ENCODE measurements around the gene FRMD5. TPM values are rescaled to one million over a fixed set of nuclear protein-coding genes. Genes with fewer than 3 reads are reported as not detected.

FRMD5 gene
- total RNA-seq, 1 experiment from 2014 or later: 3.9 TPM

- H3K4me2 ChIP-seq (ENCODE audit: insufficient read depth, insufficient read length, low read length): no peak overlapping the region
- no peak overlapping the region for H2AFZ ChIP-seq (ENCODE audit: low read length)
- H3K23ac ChIP-seq (ENCODE audit: insufficient read length, low read depth, low read length): no peak overlapping the region
- no peak overlapping the region for H2BK120ac ChIP-seq (ENCODE audit: low read depth, low read length, poor library complexity, severe bottlenecking)
- H3K79me2 ChIP-seq (ENCODE audit: insufficient read depth, low read length): no peaks in the 10 kb centered on the region
- H2BK12ac ChIP-seq (ENCODE audit: insufficient read length, low read depth, low read length): no peak overlapping the region
- no peak overlapping the region for H2BK20ac ChIP-seq (ENCODE audit: low read depth, low read length, poor library complexity, severe bottlenecking)
- no peaks in the 10 kb centered on the region for H3K4me1 ChIP-seq (ENCODE audit: insufficient read depth, low read length)
- no peak overlapping the region for H3K9ac ChIP-seq (ENCODE audit: extremely low read depth, insufficient read length, low read length)
- no peak overlapping the region for H4K91ac ChIP-seq (ENCODE audit: insufficient read length, low read depth, low read length)
- no peak overlapping the region for H3K4ac ChIP-seq (ENCODE audit: low read depth, low read length)
- H4K20me1 ChIP-seq (ENCODE audit: control insufficient read depth, insufficient read depth, insufficient read length): no peaks in the 10 kb centered on the region
- Mint-ChIP-seq H3K36me3 (ENCODE audit: insufficient read depth in 1 of 3, low read depth in 3 of 3) (no peaks in the 10 kb centered on the region), H3K4me3 (no peak overlapping the region), H3K4me1 (no peaks in the 10 kb centered on the region), H3K9me3 (no peaks in the 10 kb centered on the region), H3K27ac (no peak overlapping the region; a peak in 1 of 7 replicates), H3K27me3 (ENCODE audit: low read depth) (no peaks in the 10 kb centered on the region)
- DNase-seq: no peak
- H3K27ac ChIP-seq (ENCODE audit: insufficient read length, low read depth, low read length): no peak overlapping the region
- no peaks in the 10 kb centered on the region for H3K23me2 ChIP-seq (ENCODE audit: insufficient read length, low read depth, low read length, poor library complexity, severe bottlenecking)
- no peak overlapping the region for H2BK15ac ChIP-seq (ENCODE audit: low read depth, low read length)
- no peaks in the 10 kb centered on the region for H3K27me3 ChIP-seq (ENCODE audit: insufficient read depth, low read length)
- H3K9me3 ChIP-seq (ENCODE audit: control insufficient read depth, low read depth, low read length): no peaks in the 10 kb centered on the region
- no peak overlapping the region for H3K56ac ChIP-seq (ENCODE audit: insufficient read length, low read depth, low read length)
- TF ChIP-seq, protein P1, sequence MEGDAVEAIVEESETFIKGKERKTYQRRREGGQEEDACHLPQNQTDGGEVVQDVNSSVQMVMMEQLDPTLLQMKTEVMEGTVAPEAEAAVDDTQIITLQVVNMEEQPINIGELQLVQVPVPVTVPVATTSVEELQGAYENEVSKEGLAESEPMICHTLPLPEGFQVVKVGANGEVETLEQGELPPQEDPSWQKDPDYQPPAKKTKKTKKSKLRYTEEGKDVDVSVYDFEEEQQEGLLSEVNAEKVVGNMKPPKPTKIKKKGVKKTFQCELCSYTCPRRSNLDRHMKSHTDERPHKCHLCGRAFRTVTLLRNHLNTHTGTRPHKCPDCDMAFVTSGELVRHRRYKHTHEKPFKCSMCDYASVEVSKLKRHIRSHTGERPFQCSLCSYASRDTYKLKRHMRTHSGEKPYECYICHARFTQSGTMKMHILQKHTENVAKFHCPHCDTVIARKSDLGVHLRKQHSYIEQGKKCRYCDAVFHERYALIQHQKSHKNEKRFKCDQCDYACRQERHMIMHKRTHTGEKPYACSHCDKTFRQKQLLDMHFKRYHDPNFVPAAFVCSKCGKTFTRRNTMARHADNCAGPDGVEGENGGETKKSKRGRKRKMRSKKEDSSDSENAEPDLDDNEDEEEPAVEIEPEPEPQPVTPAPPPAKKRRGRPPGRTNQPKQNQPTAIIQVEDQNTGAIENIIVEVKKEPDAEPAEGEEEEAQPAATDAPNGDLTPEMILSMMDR (conservative IDR thresholded peaks at IDR 0.05): no peak
- WGBS (ENCODE audit: extremely low coverage, insufficient read length, low lambda C conversion rate): 100% methylated on average over 1 of the region's 4 CpGs
- no peak overlapping the region for H4K5ac ChIP-seq (ENCODE audit: insufficient read length, low read depth, low read length)
- H3K79me1 ChIP-seq (ENCODE audit: insufficient read depth, low read depth, low read length, poor library complexity, severe bottlenecking): no peaks in the 10 kb centered on the region
- no peak overlapping the region for H3T11ph ChIP-seq (ENCODE audit: low read length)
- no peak overlapping the region for H4K8ac ChIP-seq (replicated peaks; ENCODE audit: insufficient read length, low read depth, low read length)
- H2AK5ac ChIP-seq (ENCODE audit: insufficient read length, low read length): no peak overlapping the region
- H3K14ac ChIP-seq (ENCODE audit: insufficient read depth, low read length): no peak overlapping the region
- H2BK5ac ChIP-seq (ENCODE audit: insufficient read length, low read length): no peak overlapping the region
- H3K18ac ChIP-seq (ENCODE audit: insufficient read length, low read depth, low read length): no peak overlapping the region
These were observed 41.7 kb downstream of the FRMD5 start for GRCh38 chr15:44153352-44153751.
